G401 (cell line): Measurements from ENCODE around the gene RIPPLY1. TPM values are rescaled to one million over a fixed set of nuclear protein-coding genes. Genes with fewer than 3 reads are reported as not detected.
A peak's percentile ranks its signal among the peaks of the same experiment; 100 is the strongest.

Experiments used
- DNase-seq: peaks from one replicate; pipeline ENCODE4 v3.0.0-alpha.2; 2015; ENCODE audit warnings: low spot score
- in situ Hi-C: cut with HindIII; loops from 2 replicates; pipeline ENCODE4 v1.10.0; 2016; ENCODE audit warnings: low sequenced_read_pairs, mixed read lengths
- total RNA-seq: library from RNA; depleted of rRNA; stranded (reverse); fragments of >200 nt; shearing (Covaris generic); gene quantifications from 2 replicates; pipeline ENCODE4 v1.2.3, GENCODE V29; 2014

RIPPLY1 gene
- total RNA-seq, 1 experiment from 2014 or later = not detected

GRCh38 chrX:106919932-106920452, 16.9 kb upstream of the RIPPLY1 start, which contains the start of gene CLDN2:
Gene CLDN2, plus strand, starts transcription at chrX:106920402. Its CDS starts 7,827 bp downstream, at chrX:106928229.
- in situ Hi-C loops = no loop called here
- no peak for DNase-seq

GRCh38 chrX:106917830-106918500, 14.8 kb upstream of the RIPPLY1 start:
- in situ Hi-C loops = no loop called here

GRCh38 chrX:106912864-106913263, 9.7 kb upstream of the RIPPLY1 start:
- no peak for DNase-seq
- in situ Hi-C loops = no loop called here

More at GRCh38 chrX:106917830-106918500, 14.8 kb upstream of the RIPPLY1 start:
- no peak for DNase-seq

- in situ Hi-C loops = no loop called here
- no peak for DNase-seq
Measured at GRCh38 chrX:106906361-106906760, 3.2 kb upstream of the RIPPLY1 start.

GRCh38 chrX:106905064-106905708, 2.0 kb upstream of the RIPPLY1 start:
- no peak for DNase-seq
- in situ Hi-C loops = no loop called here

GRCh38 chrX:106903856-106904528, 851 bp upstream of the RIPPLY1 start:
- DNase-seq = no peak
- in situ Hi-C loops = no loop called here

GRCh38 chrX:106902684-106903083, 457 bp downstream of the RIPPLY1 start:
- in situ Hi-C loops = no loop called here
- no peak for DNase-seq

GRCh38 chrX:106901781-106902219, 1.3 kb downstream of the RIPPLY1 start:
- no peak for DNase-seq
- in situ Hi-C loops = no loop called here

- no peak for DNase-seq
- in situ Hi-C loops = no loop called here
Measured at GRCh38 chrX:106901341-106901740, 1.8 kb downstream of the RIPPLY1 start.

GRCh38 chrX:106899841-106900240, 3.3 kb downstream of the RIPPLY1 start:
- DNase-seq = no peak
- in situ Hi-C loops = no loop called here

- no peak for DNase-seq
- in situ Hi-C loops = no loop called here
Measured at GRCh38 chrX:106899276-106899675, 3.9 kb downstream of the RIPPLY1 start.

GRCh38 chrX:106898462-106898861, 4.7 kb downstream of the RIPPLY1 start:
- DNase-seq = peak; percentile 14
- in situ Hi-C loops = no loop called here

- in situ Hi-C loops = no loop called here
Measured at GRCh38 chrX:106897259-106897658, 5.9 kb downstream of the RIPPLY1 start.

GRCh38 chrX:106894978-106895452, 8.1 kb downstream of the RIPPLY1 start:
- no peak for DNase-seq
- in situ Hi-C loops = no loop called here

More at GRCh38 chrX:106897259-106897658, 5.9 kb downstream of the RIPPLY1 start:
- no peak for DNase-seq

- in situ Hi-C loops = no loop called here
- DNase-seq = peak; percentile 55
Measured at GRCh38 chrX:106894392-106894909, 8.7 kb downstream of the RIPPLY1 start.

GRCh38 chrX:106891762-106892460, 11.2 kb downstream of the RIPPLY1 start:
- DNase-seq = no peak

GRCh38 chrX:106889468-106889867, 13.7 kb downstream of the RIPPLY1 start:
- no peak for DNase-seq
- in situ Hi-C loops = no loop called here

More at GRCh38 chrX:106891762-106892460, 11.2 kb downstream of the RIPPLY1 start:
- in situ Hi-C loops = no loop called here

- in situ Hi-C loops = no loop called here
Measured at GRCh38 chrX:106875151-106875550, 28.0 kb downstream of the RIPPLY1 start.

GRCh38 chrX:106874075-106874474, 29.1 kb downstream of the RIPPLY1 start:
- in situ Hi-C loops = no loop called here
- DNase-seq = no peak

More at GRCh38 chrX:106875151-106875550, 28.0 kb downstream of the RIPPLY1 start:
- DNase-seq = no peak
